Stomach (tissue), 9 donors: ENCODE results near the gene VPS37C. TPM values are rescaled to one million over a fixed set of nuclear protein-coding genes. Genes with fewer than 3 reads are reported as not detected.

Experiments
- DNase-seq, 2 donors: peaks; one replicate each; pipeline versions ENCODE4 v3.0.0 to v3.0.0-alpha.2; 2013 to 2019
- H3K27ac ChIP-seq, 5 donors: fragments of 200-600 bp in 4 of 5; sonication (generic) in 4 of 5; one replicate each; pipeline ENCODE4 v1.5.1; 2013 to 2019; ENCODE audit warnings: mild to moderate bottlenecking in 1 of 5, moderate library complexity in 1 of 5
- H3K27me3 ChIP-seq, 3 donors: fragments of 200-600 bp; sonication (generic); one replicate each; pipeline ENCODE4 v1.5.1; 2017 to 2019; ENCODE audit warnings: mixed run types in 1 of 3
- H3K36me3 ChIP-seq, 4 donors: fragments of 200-600 bp; sonication (generic); 1 replicate in 3 of 4; 2 replicates in 1 of 4; pipeline ENCODE4 v1.5.1; 2016 to 2019
- H3K4me1 ChIP-seq, 4 donors: fragments of 200-600 bp; sonication (generic); one replicate each; pipeline ENCODE4 v1.5.1; 2016 to 2019
- H3K4me3 ChIP-seq, 4 donors: fragments of 200-600 bp; sonication (generic) in 3 of 4; one replicate each; pipeline ENCODE4 v1.5.1; 2016 to 2019; ENCODE audit warnings: mild to moderate bottlenecking in 1 of 4
- H3K9me3 ChIP-seq, 4 donors: fragments of 200-600 bp; sonication (generic); one replicate each; pipeline ENCODE4 v1.5.1; 2016 to 2019
- CTCF ChIP-seq, 7 experiments: fragments of 450-650 bp in 4 of 7; fragments of 200-600 bp in 3 of 7; sonication (generic) in 3 of 7; IDR thresholded peaks; one replicate each; pipeline ENCODE4 v1.5.1; 2016 to 2019; ENCODE audit warnings: antibody characterized with exemption in 7 of 7, control low read depth in 2 of 7, mild to moderate bottlenecking in 1 of 7
- EP300 ChIP-seq: sonication (generic); formaldehyde crosslinking; IDR thresholded peaks from one replicate; pipeline ENCODE4 v1.6.1; 2017; ENCODE audit warnings: antibody characterized with exemption
- POLR2A ChIP-seq, 4 donors: fragments of 450-650 bp; IDR thresholded peaks; one replicate each; pipeline ENCODE4 v1.6.1; 2016; ENCODE audit warnings: antibody characterized with exemption in 4 of 4, control low read depth in 2 of 4, mild to moderate bottlenecking in 1 of 4, moderate library complexity in 1 of 4
- POLR2AphosphoS5 ChIP-seq, 3 donors: sonication (generic); formaldehyde crosslinking; IDR thresholded peaks; one replicate each; pipeline ENCODE4 v1.6.1; 2016; ENCODE audit warnings: antibody characterized with exemption in 3 of 3
- WGBS, 5 donors: extraction: QIAGEN DNeasy Blood & Tissue Kit in 3 of 5; methylation state at CpG; one replicate each; pipeline versions ENCODE4 v1.1.5 to v1.1.7; 2013 to 2018; 5-methylcytosine and 5-hydroxymethylcytosine counted together
- intact Hi-C: fragments of 100-400 bp; cut with DNase I; formaldehyde crosslinking; loops from one replicate; pipeline ENCODE4 v1.15.1; 2023; ENCODE audit warnings: low total_unique reads
- polyA plus RNA-seq, 3 donors: library from polyadenylated mRNA; stranded (reverse); fragments of 200-250 nt; gene quantifications; one replicate each; pipeline ENCODE4 v1.2.3, GENCODE V29; 2013
- total RNA-seq, 5 donors: library from RNA; depleted of rRNA; stranded (reverse); fragments of >200 nt; gene quantifications; one replicate each; pipeline versions ENCODE4 v1.1.0 to v1.2.3, GENCODE V29; 2014 to 2016
- donor health status: healthy with polysubstance abuse.
- donor health status: Bipolar disorder and iron deficiency.
- donor health status: healthy.

Gene VPS37C
- total and polyA plus RNA-seq, 8 donors: 6.4 to 53.6 (median 27.7) TPM

- peak in 1 of 2 donors; percentile 35 for DNase-seq
These were observed 3.6 kb upstream of the VPS37C start for GRCh38 chr11:61164606-61165424.

GRCh38 chr11:61163714-61164605 is 2.7 kb upstream of the VPS37C start:
- Histone ChIP-seq H3K4me1 (peaks cover 26 to 72% (median 29%) of the 10 kb centered on the region in 4 donors), H3K36me3 (no peaks in the 10 kb centered on the region), H3K9me3 (no peaks in the 10 kb centered on the region), H3K4me3 (no peak overlapping the region), H3K27ac (peak overlapping the region in 3 of 5 donors; percentile 4 to 98 (median 71)), H3K27me3 (no peaks in the 10 kb centered on the region)
- TF ChIP-seq POLR2A (IDR thresholded peaks at IDR 0.05) (no peak), POLR2AphosphoS5 (IDR thresholded peaks at IDR 0.05) (no peak), EP300 (no peak)
- intact Hi-C loops: no loop called here
- WGBS, 5 donors: 69 to 78% (median 75%) methylated on average over 13 of the region's 13 CpGs
- peak in 1 of 2 donors; percentile 20 for DNase-seq

More at GRCh38 chr11:61164606-61165424, 3.6 kb upstream of the VPS37C start:
- no peak for TF ChIP-seq EP300
- Histone ChIP-seq H3K27ac (peak overlapping the region in 3 of 5 donors; percentile 4 to 98 (median 71)), H3K9me3 (no peaks in the 10 kb centered on the region), H3K4me3 (no peak overlapping the region), H3K36me3 (no peaks in the 10 kb centered on the region), H3K4me1 (peaks cover 20 to 63% (median 22%) of the 10 kb centered on the region in 4 donors), H3K27me3 (no peaks in the 10 kb centered on the region)
- intact Hi-C loops: no loop called here
- 57 to 71% (median 63%) methylated on average over 13 of the region's 13 CpGs for WGBS, 5 donors

- Histone ChIP-seq H3K9me3 (no peaks in the 10 kb centered on the region), H3K27ac (peak overlapping the region in 3 of 5 donors; percentile 95 to 98 (median 98)), H3K4me1 (peaks cover 33 to 74% (median 38%) of the 10 kb centered on the region in 4 donors), H3K36me3 (no peaks in the 10 kb centered on the region), H3K4me3 (no peak overlapping the region), H3K27me3 (no peaks in the 10 kb centered on the region)
- WGBS, 5 donors: 82 to 94% (median 87%) methylated on average over 4 of the region's 4 CpGs
- DNase-seq: no peak
- TF ChIP-seq POLR2A (IDR thresholded peaks at IDR 0.05) (no peak), POLR2AphosphoS5 (IDR thresholded peaks at IDR 0.05) (no peak)
- intact Hi-C loops: no loop called here
These were observed 1.8 kb upstream of the VPS37C start for GRCh38 chr11:61163021-61163420.

GRCh38 chr11:61162092-61162941 is 1.1 kb upstream of the VPS37C start:
- peak; percentile 74 to 79 for DNase-seq
- peak overlapping the region; percentile 52 to 77 (median 72) for H3K4me3 ChIP-seq
- WGBS, 5 donors: 65 to 70% (median 69%) methylated on average over 8 of the region's 8 CpGs

More at GRCh38 chr11:61162092-61162941, 1.1 kb upstream of the VPS37C start:
- intact Hi-C loops: no loop called here
- Histone ChIP-seq H3K27ac (peak overlapping the region; percentile 43 to 98 (median 95)), H3K4me1 (peaks cover 33 to 74% (median 44%) of the 10 kb centered on the region in 4 donors), H3K27me3 (no peaks in the 10 kb centered on the region), H3K36me3 (no peaks in the 10 kb centered on the region), H3K9me3 (no peaks in the 10 kb centered on the region)
- TF ChIP-seq POLR2A (IDR thresholded peaks at IDR 0.05) (no peak), EP300 (no peak), CTCF (IDR thresholded peaks at IDR 0.05) (no peak), POLR2AphosphoS5 (IDR thresholded peaks at IDR 0.05) (peak in 2 of 3 donors; percentile 8 to 34)
